WTC11 (cell line): Measurements from ENCODE around the gene CYBA.

Source experiments
- ATF3 ChIP-seq: sonication (generic); formaldehyde crosslinking; conservative IDR thresholded peaks from 2 replicates; pipeline ENCODE4 v1.8.1; 2022; ENCODE audit warnings: mild to moderate bottlenecking, missing genetic modification reagents
- ETV6 ChIP-seq: sonication (generic); formaldehyde crosslinking; IDR thresholded peaks from 2 replicates; pipeline ENCODE4 v1.8.1; 2022; ENCODE audit warnings: mild to moderate bottlenecking, missing genetic modification reagents
- GABPB1 ChIP-seq: sonication (generic); formaldehyde crosslinking; IDR thresholded peaks from 2 replicates; pipeline ENCODE4 v1.8.1; 2023; ENCODE audit warnings: mild to moderate bottlenecking, missing genetic modification reagents
- IRF2 ChIP-seq: sonication (generic); formaldehyde crosslinking; IDR thresholded peaks from 2 replicates; pipeline ENCODE4 v1.8.0; 2022; ENCODE audit warnings: low read depth, missing genetic modification reagents, borderline replicate concordance
- KAT7 ChIP-seq: sonication (generic); formaldehyde crosslinking; IDR thresholded peaks from 2 replicates; pipeline ENCODE4 v1.8.1; 2023; ENCODE audit warnings: missing genetic modification reagents, mild to moderate bottlenecking, borderline replicate concordance
- MAX ChIP-seq: sonication (generic); formaldehyde crosslinking; IDR thresholded peaks from 2 replicates; pipeline ENCODE4 v1.8.0; 2022; ENCODE audit warnings: mild to moderate bottlenecking, missing genetic modification reagents
- NFYB ChIP-seq: sonication (generic); formaldehyde crosslinking; conservative IDR thresholded peaks from 2 replicates; pipeline ENCODE4 v1.8.0; 2022; ENCODE audit warnings: low read depth, missing genetic modification reagents
- NR1H2 ChIP-seq: sonication (generic); formaldehyde crosslinking; IDR thresholded peaks from 2 replicates; pipeline ENCODE4 v1.9.0; 2021; ENCODE audit warnings: mild to moderate bottlenecking, moderate library complexity, missing genetic modification reagents
- NR2C2 ChIP-seq: sonication (generic); formaldehyde crosslinking; IDR thresholded peaks from 2 replicates; pipeline ENCODE4 v1.8.0; 2022; ENCODE audit warnings: mild to moderate bottlenecking, missing genetic modification reagents
- SP1 ChIP-seq: sonication (generic); formaldehyde crosslinking; conservative IDR thresholded peaks from 2 replicates; pipeline ENCODE4 v1.8.1; 2022; ENCODE audit warnings: missing genetic modification reagents
- ZNF219 ChIP-seq: sonication (generic); formaldehyde crosslinking; IDR thresholded peaks from 2 replicates; pipeline ENCODE4 v1.8.0; 2023; ENCODE audit warnings: missing genetic modification reagents, mild to moderate bottlenecking, borderline replicate concordance
- TF ChIP-seq, protein P1 (sequence below): fragments of 200-600 bp; IDR thresholded peaks from 2 replicates; pipeline ENCODE4 v1.8.0; 2022; ENCODE audit warnings: antibody characterized with exemption
- TF ChIP-seq, protein P2 (sequence below): sonication (generic); formaldehyde crosslinking; IDR thresholded peaks from 2 replicates; pipeline ENCODE4 v1.8.0; 2022; ENCODE audit warnings: missing genetic modification reagents

GRCh38 chr16:88657371-88657770 is 6.5 kb upstream of the CYBA start:
- TF ChIP-seq, protein P1, sequence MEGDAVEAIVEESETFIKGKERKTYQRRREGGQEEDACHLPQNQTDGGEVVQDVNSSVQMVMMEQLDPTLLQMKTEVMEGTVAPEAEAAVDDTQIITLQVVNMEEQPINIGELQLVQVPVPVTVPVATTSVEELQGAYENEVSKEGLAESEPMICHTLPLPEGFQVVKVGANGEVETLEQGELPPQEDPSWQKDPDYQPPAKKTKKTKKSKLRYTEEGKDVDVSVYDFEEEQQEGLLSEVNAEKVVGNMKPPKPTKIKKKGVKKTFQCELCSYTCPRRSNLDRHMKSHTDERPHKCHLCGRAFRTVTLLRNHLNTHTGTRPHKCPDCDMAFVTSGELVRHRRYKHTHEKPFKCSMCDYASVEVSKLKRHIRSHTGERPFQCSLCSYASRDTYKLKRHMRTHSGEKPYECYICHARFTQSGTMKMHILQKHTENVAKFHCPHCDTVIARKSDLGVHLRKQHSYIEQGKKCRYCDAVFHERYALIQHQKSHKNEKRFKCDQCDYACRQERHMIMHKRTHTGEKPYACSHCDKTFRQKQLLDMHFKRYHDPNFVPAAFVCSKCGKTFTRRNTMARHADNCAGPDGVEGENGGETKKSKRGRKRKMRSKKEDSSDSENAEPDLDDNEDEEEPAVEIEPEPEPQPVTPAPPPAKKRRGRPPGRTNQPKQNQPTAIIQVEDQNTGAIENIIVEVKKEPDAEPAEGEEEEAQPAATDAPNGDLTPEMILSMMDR = no peak
- TF ChIP-seq KAT7 (CRISPR knock-in tag) = no peak
- no peak for TF ChIP-seq MAX (CRISPR knock-in tag)
- TF ChIP-seq NFYB (CRISPR knock-in tag) = no peak
- no peak for TF ChIP-seq ETV6
- TF ChIP-seq SP1 (CRISPR knock-in tag) = no peak
- TF ChIP-seq ZNF219 (CRISPR knock-in tag) = no peak
- TF ChIP-seq IRF2 (CRISPR knock-in tag) = no peak
- no peak for TF ChIP-seq GABPB1 (CRISPR knock-in tag)
- TF ChIP-seq NR2C2 (CRISPR knock-in tag) = no peak
- no peak for TF ChIP-seq ATF3 (CRISPR knock-in tag)
- TF ChIP-seq NR1H2 = no peak
- TF ChIP-seq, protein P2, sequence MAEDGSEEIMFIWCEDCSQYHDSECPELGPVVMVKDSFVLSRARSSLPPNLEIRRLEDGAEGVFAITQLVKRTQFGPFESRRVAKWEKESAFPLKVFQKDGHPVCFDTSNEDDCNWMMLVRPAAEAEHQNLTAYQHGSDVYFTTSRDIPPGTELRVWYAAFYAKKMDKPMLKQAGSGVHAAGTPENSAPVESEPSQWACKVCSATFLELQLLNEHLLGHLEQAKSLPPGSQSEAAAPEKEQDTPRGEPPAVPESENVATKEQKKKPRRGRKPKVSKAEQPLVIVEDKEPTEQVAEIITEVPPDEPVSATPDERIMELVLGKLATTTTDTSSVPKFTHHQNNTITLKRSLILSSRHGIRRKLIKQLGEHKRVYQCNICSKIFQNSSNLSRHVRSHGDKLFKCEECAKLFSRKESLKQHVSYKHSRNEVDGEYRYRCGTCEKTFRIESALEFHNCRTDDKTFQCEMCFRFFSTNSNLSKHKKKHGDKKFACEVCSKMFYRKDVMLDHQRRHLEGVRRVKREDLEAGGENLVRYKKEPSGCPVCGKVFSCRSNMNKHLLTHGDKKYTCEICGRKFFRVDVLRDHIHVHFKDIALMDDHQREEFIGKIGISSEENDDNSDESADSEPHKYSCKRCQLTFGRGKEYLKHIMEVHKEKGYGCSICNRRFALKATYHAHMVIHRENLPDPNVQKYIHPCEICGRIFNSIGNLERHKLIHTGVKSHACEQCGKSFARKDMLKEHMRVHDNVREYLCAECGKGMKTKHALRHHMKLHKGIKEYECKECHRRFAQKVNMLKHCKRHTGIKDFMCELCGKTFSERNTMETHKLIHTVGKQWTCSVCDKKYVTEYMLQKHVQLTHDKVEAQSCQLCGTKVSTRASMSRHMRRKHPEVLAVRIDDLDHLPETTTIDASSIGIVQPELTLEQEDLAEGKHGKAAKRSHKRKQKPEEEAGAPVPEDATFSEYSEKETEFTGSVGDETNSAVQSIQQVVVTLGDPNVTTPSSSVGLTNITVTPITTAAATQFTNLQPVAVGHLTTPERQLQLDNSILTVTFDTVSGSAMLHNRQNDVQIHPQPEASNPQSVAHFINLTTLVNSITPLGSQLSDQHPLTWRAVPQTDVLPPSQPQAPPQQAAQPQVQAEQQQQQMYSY (CRISPR knock-in tag) = no peak
